Measurements from ENCODE around the gene ANXA2.
A peak's percentile ranks its signal among the peaks of the same experiment; 100 is the strongest.

ANXA2 gene

DNA sequence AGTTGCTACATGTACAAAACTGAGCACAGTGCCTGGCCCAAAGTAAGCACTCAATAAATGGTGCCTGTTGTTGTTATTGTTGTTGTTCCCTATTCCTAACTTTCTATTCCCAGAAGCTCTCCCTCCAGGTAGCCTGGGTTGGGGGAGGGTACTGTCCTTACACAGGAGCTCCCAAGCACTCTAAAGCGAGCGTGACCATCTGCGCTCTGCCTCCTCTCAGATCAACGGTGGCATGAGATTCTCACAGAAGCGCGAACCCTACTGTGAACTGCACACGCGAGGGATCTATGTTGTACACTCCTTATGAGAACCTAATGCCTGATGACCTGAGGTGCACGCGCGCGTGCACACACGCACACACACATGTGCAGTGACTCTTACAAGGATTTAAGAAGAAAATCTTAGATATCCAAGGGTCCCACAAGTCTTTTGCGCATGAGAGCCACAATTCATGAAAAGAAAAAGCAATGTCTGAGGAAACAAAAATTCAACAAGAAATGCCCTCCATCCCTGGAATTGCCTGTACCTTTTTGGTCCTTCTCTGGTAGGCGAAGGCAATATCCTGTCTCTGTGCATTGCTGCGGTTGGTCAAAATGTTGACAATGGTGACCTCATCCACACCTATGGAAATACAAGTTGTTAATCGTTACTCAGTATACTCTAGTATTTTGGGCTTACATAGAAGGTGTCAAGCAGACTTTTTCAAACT lies 33.7 kb downstream of the ANXA2 start:
- DNase-seq, result no peak

DNA sequence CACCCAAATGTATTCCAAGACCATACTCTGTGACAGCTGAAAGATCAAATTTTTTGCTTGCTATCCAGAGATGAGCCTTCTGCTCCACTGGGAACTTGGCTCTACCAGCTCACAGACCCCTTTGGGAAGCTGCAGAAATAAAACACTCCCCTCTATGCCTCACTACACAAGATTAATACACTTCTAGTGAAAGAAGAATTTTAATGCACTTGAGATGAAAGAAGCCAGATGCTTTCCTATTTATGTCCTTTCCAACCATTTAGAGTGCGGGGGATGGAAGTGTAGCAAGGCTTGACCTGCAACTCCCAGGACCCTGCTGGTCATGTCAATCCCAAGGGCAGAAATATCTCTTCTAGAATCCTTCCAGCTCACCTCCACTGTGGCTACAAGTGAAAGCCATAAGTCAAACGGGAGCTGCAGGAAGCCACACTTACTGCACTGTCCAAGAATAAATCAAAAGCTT lies 34.7 kb downstream of the ANXA2 start:
- no peak for DNase-seq

GRCh38 chr15:60362321-60363086 lies 35.3 kb downstream of the ANXA2 start:
- no peak for DNase-seq

DNA sequence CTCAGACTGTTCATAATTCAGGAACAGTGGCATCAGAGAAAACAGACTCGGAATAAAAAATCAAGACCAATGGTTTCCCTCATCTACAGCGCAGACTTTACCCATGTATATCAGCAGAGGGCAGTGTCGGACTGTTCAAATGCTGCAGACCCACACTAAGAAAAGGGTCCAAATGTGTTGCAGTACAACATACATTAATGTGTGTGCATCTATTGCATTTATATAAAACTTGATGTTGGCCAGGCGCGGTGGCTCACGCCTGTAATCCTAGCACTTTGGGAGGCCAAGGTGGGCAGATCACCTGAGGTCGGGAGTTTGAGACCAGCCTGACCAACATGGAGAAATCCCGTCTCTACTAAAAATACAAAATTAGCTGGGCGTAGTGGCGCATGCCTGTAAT lies 38.0 kb downstream of the ANXA2 start:
- DNase-seq, result peak; percentile 32

- DNase-seq, result no peak
These were observed 38.7 kb downstream of the ANXA2 start for GRCh38 chr15:60358935-60359682.

DNA sequence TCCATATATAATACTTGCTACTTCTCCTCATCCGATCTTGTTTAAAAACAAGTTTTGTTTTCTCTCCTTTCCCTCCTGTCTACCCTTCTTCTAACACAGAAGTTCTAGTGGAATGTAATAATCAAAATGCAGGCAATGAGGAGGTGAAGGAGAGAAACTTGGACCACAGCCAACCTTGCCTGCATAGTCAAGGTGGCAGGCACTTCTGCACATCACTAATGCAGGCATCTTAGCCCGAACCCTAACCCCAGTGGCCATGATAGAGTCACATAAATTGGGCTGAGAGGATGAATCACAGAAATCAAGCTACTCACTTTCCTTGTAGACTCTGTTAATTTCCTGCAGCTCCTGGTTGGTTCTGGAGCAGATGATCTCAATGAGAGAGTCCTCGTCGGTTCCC lies 41.0 kb downstream of the ANXA2 start:
- no peak for DNase-seq

DNA sequence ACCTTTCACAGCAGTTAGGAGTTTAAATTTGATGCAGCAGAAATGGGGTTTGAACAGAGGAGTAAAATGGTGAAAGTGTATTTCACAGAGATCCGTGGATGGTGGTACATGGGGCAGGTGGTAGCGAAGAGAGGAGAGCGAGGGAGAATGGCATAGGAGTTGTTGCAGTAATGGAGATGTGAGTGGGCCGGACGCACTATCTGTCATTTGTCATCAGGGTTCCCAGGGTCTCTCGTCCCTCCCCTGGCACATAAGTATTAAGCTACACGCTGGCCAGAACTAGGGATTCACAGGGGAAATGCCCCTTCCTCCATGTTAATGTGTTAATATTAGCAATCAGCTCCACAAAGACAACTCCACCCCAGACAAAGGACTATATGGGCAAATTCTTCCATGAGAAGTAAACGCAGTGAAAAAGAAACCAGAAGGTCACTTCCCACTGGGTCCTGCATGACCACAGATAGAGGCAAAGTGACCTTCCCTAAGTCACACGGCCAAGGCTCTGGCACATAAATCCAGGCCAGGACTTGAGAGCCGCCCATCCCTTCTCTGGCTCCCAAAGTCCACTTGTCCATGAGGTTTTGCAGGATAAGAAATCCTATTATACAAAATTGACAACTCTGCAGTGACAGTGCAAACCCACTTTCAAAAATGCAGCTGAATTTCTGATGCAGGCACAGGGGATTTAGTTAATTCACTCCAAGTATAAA lies 42.5 kb downstream of the ANXA2 start:
- no peak for DNase-seq

- no peak for DNase-seq
These were observed 44.4 kb downstream of the ANXA2 start for GRCh38 chr15:60353245-60353920.

GRCh38 chr15:60352525-60352924 lies 45.3 kb downstream of the ANXA2 start:
- DNase-seq, result no peak

DNA sequence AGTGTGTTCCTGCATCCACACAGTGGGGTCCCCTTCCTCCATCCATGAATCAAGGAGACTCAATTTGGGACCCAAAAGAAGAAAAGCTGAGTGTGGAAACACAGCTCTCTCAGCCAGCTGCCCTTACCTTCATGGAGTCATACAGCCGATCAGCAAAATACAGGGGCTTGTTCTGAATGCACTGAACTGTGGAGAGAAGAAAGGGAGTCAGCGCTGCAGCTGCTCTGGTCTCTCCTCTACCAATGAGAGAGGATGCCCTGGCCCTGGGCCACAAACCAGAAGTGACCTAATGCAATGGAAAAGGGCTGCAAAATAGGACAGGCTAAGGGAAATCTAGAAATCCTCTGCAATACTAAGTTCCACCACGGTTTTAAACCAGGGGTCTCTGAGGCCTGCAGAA lies 46.7 kb downstream of the ANXA2 start:
- no peak for DNase-seq

DNA sequence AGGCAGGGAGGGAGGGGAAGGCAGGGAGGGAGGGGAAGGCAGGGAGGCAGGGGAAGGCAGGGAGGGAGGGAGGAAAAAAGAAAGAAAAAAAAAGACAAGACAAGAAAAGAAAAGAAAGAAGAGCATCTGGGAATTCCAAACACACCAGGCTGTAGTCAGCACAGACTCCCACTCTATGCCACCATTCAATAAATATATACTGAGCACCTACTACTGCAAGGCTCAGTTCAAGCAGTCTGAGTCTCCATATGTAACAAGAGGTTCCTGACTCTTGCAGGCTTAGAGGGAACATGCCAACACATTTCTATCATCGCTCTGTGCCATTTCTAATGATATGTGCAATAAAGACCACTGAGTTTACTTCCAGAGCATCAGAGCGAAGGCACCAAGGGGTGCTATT lies 47.7 kb downstream of the ANXA2 start:
- DNase-seq, result no peak

GRCh38 chr15:60349589-60349988 lies 48.2 kb downstream of the ANXA2 start:
- DNase-seq, result no peak

- no peak for DNase-seq
These were observed 50.2 kb downstream of the ANXA2 start for GRCh38 chr15:60347480-60348049.

GRCh38 chr15:60346653-60347052 lies 51.1 kb downstream of the ANXA2 start:
- no peak for DNase-seq

DNA sequence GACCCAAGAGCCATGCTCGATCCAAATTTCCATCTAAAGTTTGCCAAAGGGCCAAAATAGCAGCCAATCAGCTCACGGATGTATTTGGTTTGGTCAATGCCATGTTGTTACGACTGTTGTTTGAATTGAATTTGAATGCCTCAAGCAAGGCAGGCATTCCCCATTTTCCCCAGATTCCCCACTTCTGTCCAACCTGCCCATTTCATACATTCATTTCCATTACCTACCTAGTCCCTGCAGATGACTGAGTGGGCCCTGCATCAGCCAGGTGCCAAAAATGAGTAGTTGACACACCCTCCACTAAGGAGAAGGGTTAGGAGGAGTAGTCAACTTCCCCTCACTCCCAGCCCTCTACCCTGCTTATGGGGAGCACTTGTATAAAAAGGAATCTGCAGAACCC lies 51.7 kb downstream of the ANXA2 start:
- no peak for DNase-seq

- no peak for DNase-seq
These were observed 52.2 kb downstream of the ANXA2 start for GRCh38 chr15:60345598-60345997.

- DNase-seq, result no peak
These were observed 52.8 kb downstream of the ANXA2 start for GRCh38 chr15:60344987-60345386.

- DNase-seq, result no peak
These were observed 53.3 kb downstream of the ANXA2 start for GRCh38 chr15:60344461-60344860.

DNA sequence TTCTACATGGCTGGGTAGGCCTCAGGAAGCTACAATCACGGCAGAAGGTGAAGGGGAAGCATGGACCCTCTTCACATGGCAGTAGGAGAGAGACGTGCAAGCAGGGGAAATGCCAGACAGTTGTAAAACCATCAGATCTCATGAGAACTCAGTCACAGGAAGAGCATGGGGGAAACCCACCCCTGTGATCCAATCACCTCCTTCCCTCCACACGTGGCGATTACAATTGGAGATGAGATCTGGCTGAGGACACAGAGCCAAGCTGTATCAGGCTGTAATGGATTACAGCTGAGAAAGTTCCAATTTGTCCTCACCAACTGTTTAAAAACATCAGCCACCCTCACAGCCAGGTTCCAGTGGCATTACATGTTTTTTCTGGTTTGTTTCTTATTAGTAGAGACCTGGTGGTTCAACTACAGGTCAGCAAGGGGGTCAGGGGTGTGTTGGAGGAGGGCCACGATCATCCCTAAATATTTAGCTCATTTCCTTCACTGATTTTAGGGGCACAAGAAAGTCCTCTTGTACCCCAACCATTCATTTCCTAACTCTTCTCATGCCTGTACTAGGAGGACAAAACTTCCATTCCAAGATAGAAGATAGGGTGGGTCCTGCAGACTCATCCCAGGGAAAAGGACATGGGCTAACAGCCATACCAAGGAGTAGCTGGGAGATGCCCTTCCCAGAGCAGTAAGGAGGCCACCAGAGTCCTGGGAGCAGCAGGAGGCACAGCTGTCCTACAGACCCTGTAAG lies 54.4 kb downstream of the ANXA2 start:
- DNase-seq, result no peak

DNA sequence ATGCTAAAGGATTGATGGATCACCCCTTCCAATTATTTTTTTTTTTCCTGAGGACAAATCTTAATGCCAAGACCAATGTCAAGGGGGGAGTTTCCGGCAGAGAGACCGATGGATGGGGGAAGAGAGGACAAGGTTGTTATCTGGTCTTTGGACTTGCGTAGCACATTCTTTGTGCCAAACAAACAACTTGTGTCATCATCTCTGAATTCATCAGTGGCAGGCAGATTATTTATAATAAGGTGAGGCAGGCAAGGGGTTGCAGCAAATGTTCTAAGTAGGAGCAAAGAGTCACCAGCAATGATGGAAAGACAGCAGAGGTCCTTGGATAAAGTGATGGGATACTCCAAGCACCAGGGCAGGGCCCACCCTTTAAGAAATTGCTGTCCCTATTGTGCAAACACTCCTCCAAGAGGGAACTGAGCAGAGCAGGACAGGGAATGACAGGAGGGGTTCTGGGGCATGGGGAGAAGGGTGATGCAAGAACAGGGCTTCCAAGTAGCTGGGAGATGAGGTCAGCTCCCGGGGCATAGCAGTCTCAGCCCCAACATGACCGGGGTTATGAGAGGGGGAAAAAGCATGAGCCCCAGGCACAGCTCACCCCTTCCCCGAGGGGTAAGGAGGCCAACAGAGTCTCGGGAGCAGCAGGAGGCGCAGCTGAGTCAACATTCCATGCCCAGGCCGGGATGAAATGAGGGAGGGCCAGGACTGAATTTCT lies 57.4 kb downstream of the ANXA2 start:
- no peak for DNase-seq

GRCh38 chr15:60339236-60339635 lies 58.5 kb downstream of the ANXA2 start:
- DNase-seq, result no peak

All from GDM1 (cell line).